ENCODE results near the gene ABCF3. TPM values are rescaled to one million over a fixed set of nuclear protein-coding genes. Genes with fewer than 3 reads are reported as not detected.

ABCF3 gene
- total RNA-seq, 4 donors from 2014 or later, result 11.8 to 73.0 (median 36.8) TPM

- H3K27ac ChIP-seq, result no peak overlapping the region
- no peak overlapping the region for H3K4me3 ChIP-seq
- H3K9me3 ChIP-seq, result no peaks in the 10 kb centered on the region
- no peaks in the 10 kb centered on the region for H3K36me3 ChIP-seq
- TF ChIP-seq, protein P1, sequence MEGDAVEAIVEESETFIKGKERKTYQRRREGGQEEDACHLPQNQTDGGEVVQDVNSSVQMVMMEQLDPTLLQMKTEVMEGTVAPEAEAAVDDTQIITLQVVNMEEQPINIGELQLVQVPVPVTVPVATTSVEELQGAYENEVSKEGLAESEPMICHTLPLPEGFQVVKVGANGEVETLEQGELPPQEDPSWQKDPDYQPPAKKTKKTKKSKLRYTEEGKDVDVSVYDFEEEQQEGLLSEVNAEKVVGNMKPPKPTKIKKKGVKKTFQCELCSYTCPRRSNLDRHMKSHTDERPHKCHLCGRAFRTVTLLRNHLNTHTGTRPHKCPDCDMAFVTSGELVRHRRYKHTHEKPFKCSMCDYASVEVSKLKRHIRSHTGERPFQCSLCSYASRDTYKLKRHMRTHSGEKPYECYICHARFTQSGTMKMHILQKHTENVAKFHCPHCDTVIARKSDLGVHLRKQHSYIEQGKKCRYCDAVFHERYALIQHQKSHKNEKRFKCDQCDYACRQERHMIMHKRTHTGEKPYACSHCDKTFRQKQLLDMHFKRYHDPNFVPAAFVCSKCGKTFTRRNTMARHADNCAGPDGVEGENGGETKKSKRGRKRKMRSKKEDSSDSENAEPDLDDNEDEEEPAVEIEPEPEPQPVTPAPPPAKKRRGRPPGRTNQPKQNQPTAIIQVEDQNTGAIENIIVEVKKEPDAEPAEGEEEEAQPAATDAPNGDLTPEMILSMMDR (IDR thresholded peaks at IDR 0.05), result no peak
- TF ChIP-seq POLR2A (IDR thresholded peaks at IDR 0.05), result no peak
- intact Hi-C loops (cut with DNase I; ENCODE audit: low total_unique reads), result no loop called here
- H3K27me3 ChIP-seq, result no peaks in the 10 kb centered on the region
- peaks cover 5 to 15% of the 10 kb centered on the region in 2 donors for H3K4me1 ChIP-seq
- DNase-seq, result no peak
Measured at GRCh38 chr3:184178521-184179138, 7.4 kb upstream of the ABCF3 start.

DNA sequence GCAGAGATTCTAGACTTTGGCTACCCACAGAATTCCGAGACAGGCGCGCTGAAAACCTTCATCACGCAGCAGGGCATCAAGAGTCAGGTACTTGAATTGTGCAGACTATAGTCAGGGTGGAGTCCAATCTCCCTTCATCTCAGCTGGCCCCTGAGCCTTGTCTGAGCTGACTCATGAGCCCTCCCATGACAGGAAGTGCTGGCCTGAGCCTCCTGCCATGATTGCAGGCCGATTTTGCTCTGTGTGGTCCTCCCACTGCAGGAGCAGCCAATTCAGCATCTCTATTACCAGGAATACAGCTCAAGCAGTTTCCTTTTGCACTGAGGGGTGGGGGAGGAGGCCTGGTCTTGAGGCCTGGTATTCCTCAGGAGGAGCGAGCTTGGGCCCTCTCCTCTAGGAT, 5.8 kb upstream of the ABCF3 start:
- intact Hi-C loops (cut with DNase I; ENCODE audit: low total_unique reads), result loop anchor here (10.0 kb wide), 1 partner anchor 135 kb away; the partner anchor contains the start of gene EIF4G1
- DNase-seq, result no peak
- H3K27me3 ChIP-seq, result no peaks in the 10 kb centered on the region
- no peak overlapping the region for H3K27ac ChIP-seq
- no peak overlapping the region for H3K4me3 ChIP-seq
- TF ChIP-seq, protein P1 (IDR thresholded peaks at IDR 0.05), result no peak
- TF ChIP-seq POLR2A (IDR thresholded peaks at IDR 0.05), result no peak
- no peaks in the 10 kb centered on the region for H3K9me3 ChIP-seq
- no peaks in the 10 kb centered on the region for H3K36me3 ChIP-seq
- peaks cover 5 to 9% of the 10 kb centered on the region in 2 donors for H3K4me1 ChIP-seq

DNA sequence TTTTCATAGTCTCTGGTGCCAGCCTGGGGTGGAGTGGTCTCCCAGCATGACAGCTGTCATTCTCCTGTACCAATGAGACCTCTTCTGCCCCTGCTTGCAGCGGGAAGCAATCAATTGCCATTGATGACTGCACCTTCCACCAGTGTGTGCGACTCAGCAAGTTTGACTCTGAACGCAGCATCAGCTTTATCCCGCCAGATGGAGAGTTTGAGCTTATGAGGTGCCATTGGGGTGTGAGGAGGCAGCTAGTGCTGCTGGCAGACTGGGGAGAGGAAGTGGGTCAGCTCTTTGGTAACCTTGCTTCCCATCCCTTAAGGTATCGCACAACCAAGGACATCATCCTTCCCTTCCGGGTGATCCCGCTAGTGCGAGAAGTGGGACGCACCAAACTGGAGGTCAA, 4.4 kb upstream of the ABCF3 start:
- TF ChIP-seq POLR2A (IDR thresholded peaks at IDR 0.05), result no peak
- TF ChIP-seq, protein P1 (IDR thresholded peaks at IDR 0.05), result no peak
- intact Hi-C loops (cut with DNase I; ENCODE audit: low total_unique reads), result loop anchor here (10.0 kb wide), 1 partner anchor 133 kb away; the partner anchor contains the start of gene EIF4G1
- no peak for DNase-seq
- Histone ChIP-seq H3K36me3 (no peaks in the 10 kb centered on the region), H3K4me3 (no peak overlapping the region), H3K9me3 (no peaks in the 10 kb centered on the region), H3K27me3 (no peaks in the 10 kb centered on the region), H3K4me1 (peaks cover 5 to 9% of the 10 kb centered on the region in 2 donors), H3K27ac (no peak overlapping the region)

DNA sequence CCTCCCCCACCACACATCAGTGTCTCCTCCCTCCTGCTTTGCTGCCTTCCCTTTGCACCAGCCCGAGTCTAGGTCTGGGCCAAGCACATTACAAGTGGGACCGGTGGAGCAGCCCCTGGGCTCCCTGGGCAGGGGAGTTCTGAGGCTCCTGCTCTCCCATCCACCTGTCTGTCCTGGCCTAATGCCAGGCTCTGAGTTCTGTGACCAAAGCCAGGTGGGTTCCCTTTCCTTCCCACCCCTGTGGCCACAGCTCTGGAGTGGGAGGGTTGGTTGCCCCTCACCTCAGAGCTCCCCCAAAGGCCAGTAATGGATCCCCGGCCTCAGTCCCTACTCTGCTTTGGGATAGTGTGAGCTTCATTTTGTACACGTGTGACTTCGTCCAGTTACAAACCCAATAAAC, 2.3 kb upstream of the ABCF3 start:
- H3K27me3 ChIP-seq, result no peaks in the 10 kb centered on the region
- TF ChIP-seq POLR2A (IDR thresholded peaks at IDR 0.05), result no peak
- TF ChIP-seq, protein P1 (IDR thresholded peaks at IDR 0.05), result no peak
- no peaks in the 10 kb centered on the region for H3K36me3 ChIP-seq
- intact Hi-C loops (cut with DNase I; ENCODE audit: low total_unique reads), result loop anchor here (10.0 kb wide), 1 partner anchor 131 kb away; the partner anchor contains the start of gene EIF4G1
- no peak for DNase-seq
- no peak overlapping the region for H3K4me3 ChIP-seq
- no peaks in the 10 kb centered on the region for H3K9me3 ChIP-seq
- peaks cover 0 to 16% of the 10 kb centered on the region in 2 donors for H3K4me1 ChIP-seq
- no peak overlapping the region for H3K27ac ChIP-seq

- intact Hi-C loops (cut with DNase I; ENCODE audit: low total_unique reads), result loop anchor here (10.0 kb wide), 1 partner anchor 130 kb away; the partner anchor contains the start of gene EIF4G1
- peak overlapping the region; percentile 80 for H3K27ac ChIP-seq
Measured at GRCh38 chr3:184184546-184185230, 1.3 kb upstream of the ABCF3 start.

More at GRCh38 chr3:184184546-184185230, 1.3 kb upstream of the ABCF3 start:
- TF ChIP-seq, protein P1 (IDR thresholded peaks at IDR 0.05), result no peak
- no peak for TF ChIP-seq POLR2A (IDR thresholded peaks at IDR 0.05)
- Histone ChIP-seq H3K9me3 (no peaks in the 10 kb centered on the region), H3K4me1 (peaks cover 0 to 16% of the 10 kb centered on the region in 2 donors), H3K27me3 (no peaks in the 10 kb centered on the region), H3K4me3 (no peak overlapping the region), H3K36me3 (no peaks in the 10 kb centered on the region)
- DNase-seq, result no peak
